ENCODE data around the gene SLC1A2.

- TF ChIP-seq TAF1 (IDR thresholded peaks at IDR 0.05; ENCODE audit: borderline replicate concordance, low read depth, low read length), result no peak
- no peak for TF ChIP-seq POLR2A (IDR thresholded peaks at IDR 0.05; ENCODE audit: low read depth, low read length)
- no peak for TF ChIP-seq POLR2AphosphoS5 (IDR thresholded peaks at IDR 0.05; ENCODE audit: low read depth, low read length)
Measured at GRCh38 chr11:35343033-35343598, 76.2 kb downstream of the SLC1A2 start.
